OCI-LY7 (cell line): ENCODE results near the gene PLEKHG4B.

Experiments
- EZH2phosphoT487 ChIP-seq: fragments of 200-600 bp; sonication (generic); IDR thresholded peaks from 2 replicates; pipeline ENCODE4 v1.6.1; 2018; ENCODE audit warnings: low read depth, borderline replicate concordance, mild to moderate bottlenecking, mixed run types, antibody characterized with exemption, low read length, moderate library complexity, mixed read lengths
- TF ChIP-seq, protein P1 (sequence below): fragments of 200-600 bp; sonication (generic); conservative IDR thresholded peaks from 2 replicates; pipeline ENCODE4 v1.5.1; 2014; ENCODE audit warnings: mild to moderate bottlenecking, antibody characterized with exemption, low read length, moderate library complexity, mixed read lengths

DNA sequence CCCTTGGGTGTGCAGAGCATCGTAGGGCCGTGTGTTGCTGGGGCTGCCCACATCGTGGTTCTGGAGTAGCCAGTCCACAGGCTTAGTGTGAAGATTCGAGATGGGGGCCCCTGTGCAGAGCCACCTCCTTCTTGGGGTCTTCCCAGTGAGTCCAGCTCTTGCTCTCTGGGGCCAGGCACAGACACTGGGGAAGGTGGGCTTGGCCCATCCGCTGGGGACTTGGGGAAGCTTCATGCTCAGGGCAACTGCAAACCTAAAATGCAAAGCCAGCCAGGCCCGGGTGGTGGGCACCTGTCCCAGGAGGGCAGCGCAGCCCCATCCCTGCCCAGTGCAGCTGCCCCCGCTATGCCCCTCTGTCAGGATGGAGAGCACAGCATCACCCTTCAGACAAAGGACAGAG is 53.0 kb downstream of the PLEKHG4B start:
- no peak for TF ChIP-seq EZH2phosphoT487
- TF ChIP-seq, protein P1, sequence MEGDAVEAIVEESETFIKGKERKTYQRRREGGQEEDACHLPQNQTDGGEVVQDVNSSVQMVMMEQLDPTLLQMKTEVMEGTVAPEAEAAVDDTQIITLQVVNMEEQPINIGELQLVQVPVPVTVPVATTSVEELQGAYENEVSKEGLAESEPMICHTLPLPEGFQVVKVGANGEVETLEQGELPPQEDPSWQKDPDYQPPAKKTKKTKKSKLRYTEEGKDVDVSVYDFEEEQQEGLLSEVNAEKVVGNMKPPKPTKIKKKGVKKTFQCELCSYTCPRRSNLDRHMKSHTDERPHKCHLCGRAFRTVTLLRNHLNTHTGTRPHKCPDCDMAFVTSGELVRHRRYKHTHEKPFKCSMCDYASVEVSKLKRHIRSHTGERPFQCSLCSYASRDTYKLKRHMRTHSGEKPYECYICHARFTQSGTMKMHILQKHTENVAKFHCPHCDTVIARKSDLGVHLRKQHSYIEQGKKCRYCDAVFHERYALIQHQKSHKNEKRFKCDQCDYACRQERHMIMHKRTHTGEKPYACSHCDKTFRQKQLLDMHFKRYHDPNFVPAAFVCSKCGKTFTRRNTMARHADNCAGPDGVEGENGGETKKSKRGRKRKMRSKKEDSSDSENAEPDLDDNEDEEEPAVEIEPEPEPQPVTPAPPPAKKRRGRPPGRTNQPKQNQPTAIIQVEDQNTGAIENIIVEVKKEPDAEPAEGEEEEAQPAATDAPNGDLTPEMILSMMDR = no peak
